Omental fat pad (tissue), 4 donors: ENCODE results near the gene CBFA2T2. TPM values are rescaled to one million over a fixed set of nuclear protein-coding genes. Genes with fewer than 3 reads are reported as not detected.

ENCODE experiments used
- ATAC-seq: fragments of 150-250 bp; one replicate; pipeline ENCODE4 v1.9.1; 2016; ENCODE audit warnings: mild to moderate bottlenecking, moderate library complexity; ENCODE audit not compliant: low FRiP score
- DNase-seq: peaks from one replicate; pipeline ENCODE4 v3.0.0-alpha.2; 2019; ENCODE audit warnings: low spot score
- total RNA-seq, 4 donors: library from RNA; depleted of rRNA; stranded (reverse); fragments of >200 nt; gene quantifications; one replicate each; pipeline ENCODE4 v1.1.0, GENCODE V29; 2016
- TF ChIP-seq, protein P1 (sequence below), 3 donors: fragments of 450-650 bp; IDR thresholded peaks; one replicate each; pipeline ENCODE4 v1.5.1; 2016 to 2017; ENCODE audit warnings: antibody characterized with exemption in 3 of 3, mild to moderate bottlenecking in 3 of 3, moderate library complexity in 2 of 3

The CBFA2T2 gene
- total RNA-seq, 4 donors from 2014 or later, result 5.8 to 11.8 (median 10.0) TPM

DNA sequence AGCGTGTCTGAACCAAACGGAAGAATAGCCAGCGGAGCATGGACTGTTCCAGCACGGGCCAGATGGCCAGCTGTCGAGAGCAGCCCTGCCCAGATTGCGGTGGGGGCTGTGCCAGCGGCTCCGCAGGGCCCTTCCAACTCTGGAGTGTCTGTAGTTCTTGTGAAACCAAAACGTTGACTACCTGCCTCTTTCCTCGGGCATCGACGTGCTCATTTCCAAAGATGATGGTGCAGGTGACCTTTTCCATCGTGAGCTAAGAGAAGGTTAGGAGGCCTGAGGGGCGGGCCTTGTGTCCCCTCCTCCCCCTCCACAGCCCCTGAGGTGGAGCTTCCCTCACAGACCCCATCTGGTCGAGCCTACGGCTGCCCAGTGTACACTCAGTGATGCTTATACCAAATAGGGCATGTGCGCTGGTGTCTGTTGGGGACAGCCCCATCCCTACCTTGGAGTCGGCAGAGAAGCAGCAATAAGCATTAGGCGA, 159.3 kb downstream of the CBFA2T2 start:
- no peak for DNase-seq
- TF ChIP-seq, protein P1, sequence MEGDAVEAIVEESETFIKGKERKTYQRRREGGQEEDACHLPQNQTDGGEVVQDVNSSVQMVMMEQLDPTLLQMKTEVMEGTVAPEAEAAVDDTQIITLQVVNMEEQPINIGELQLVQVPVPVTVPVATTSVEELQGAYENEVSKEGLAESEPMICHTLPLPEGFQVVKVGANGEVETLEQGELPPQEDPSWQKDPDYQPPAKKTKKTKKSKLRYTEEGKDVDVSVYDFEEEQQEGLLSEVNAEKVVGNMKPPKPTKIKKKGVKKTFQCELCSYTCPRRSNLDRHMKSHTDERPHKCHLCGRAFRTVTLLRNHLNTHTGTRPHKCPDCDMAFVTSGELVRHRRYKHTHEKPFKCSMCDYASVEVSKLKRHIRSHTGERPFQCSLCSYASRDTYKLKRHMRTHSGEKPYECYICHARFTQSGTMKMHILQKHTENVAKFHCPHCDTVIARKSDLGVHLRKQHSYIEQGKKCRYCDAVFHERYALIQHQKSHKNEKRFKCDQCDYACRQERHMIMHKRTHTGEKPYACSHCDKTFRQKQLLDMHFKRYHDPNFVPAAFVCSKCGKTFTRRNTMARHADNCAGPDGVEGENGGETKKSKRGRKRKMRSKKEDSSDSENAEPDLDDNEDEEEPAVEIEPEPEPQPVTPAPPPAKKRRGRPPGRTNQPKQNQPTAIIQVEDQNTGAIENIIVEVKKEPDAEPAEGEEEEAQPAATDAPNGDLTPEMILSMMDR (IDR thresholded peaks at IDR 0.05), result no peak
- ATAC-seq, result no peak

GRCh38 chr20:33650111-33650752, 160.3 kb downstream of the CBFA2T2 start:
- TF ChIP-seq, protein P1 (IDR thresholded peaks at IDR 0.05), result no peak
- ATAC-seq (no peak), DNase-seq (no peak)

DNA sequence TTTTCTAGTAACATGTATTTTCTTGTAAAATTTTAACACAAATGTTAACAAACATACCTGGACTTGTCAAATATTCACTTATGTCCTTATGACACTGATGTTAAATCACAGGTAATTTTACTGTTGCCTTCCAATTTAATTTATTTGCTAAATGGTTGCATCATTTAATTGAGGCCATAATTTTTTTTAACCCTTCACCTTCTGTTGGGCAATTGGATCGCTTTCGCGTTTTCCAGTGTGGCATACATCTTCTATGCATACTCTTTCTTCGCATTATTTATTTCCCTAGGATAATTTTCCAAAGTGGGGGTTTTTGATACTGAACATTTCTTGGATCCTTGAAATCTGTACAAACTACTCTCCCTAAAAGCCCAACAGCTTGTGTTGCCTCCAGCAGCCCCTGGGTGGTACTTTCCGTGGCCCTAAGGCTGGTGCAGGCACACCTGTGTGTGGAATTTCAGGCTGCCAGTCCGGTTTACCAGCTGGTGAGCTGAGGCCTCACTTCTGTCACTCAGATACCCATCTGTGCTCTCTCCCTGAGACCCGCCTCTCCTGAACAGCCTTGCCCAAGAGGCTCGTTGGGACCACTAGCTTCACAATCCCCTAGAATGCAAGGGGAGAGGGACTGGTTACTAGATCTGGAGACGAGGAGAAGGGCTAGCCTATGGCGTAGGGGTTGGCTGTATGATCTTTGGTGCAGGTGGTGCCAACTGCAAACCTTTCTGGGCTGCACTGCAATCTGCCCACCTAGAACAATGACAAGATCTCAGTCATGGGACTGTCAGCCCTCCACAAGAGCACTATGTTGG, 161.1 kb downstream of the CBFA2T2 start:
- no peak for DNase-seq
- TF ChIP-seq, protein P1 (IDR thresholded peaks at IDR 0.05), result no peak
- ATAC-seq, result no peak

- DNase-seq (no peak), ATAC-seq (no peak)
- TF ChIP-seq, protein P1 (IDR thresholded peaks at IDR 0.05), result no peak
Measured at GRCh38 chr20:33651562-33652048, 161.7 kb downstream of the CBFA2T2 start.

DNA sequence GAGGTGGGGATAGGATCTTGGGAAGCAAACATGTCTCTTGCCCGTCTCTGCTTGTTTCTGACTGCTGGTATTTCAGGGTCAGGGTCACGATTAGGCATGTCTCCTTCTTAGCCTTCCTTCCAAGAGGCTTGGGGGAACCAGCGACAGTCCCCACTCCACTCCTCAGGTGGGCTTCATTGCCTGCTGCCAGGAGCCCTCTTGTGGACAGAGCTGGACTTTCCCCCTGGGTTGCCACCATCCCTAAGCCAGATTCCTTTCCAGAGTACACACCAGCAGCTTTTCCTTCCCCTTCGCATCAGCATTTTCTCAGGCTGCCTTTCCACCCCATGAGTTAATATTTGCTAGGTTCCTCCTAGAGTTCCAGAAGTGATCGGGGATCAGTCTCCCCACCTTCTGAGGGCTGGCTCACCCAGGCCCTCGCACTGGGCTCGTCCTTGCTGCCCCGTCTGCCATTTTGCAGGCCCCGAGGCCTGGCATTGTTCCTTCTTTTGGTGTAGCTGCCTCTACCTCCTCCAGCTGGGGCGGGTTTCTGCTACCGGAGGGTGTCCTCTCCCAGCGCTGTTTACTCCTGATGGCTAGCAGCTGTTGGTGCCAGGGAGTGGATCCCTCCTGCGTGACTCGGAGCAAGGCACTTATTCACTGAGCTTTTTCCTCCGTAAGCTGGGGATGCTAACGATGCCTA, 163.5 kb downstream of the CBFA2T2 start:
- DNase-seq (no peak), ATAC-seq (peak; percentile 54)
- TF ChIP-seq, protein P1 (IDR thresholded peaks at IDR 0.05), result peak in 1 of 3 donors; percentile 59

- ATAC-seq (no peak), DNase-seq (no peak)
- TF ChIP-seq, protein P1 (IDR thresholded peaks at IDR 0.05), result no peak
Measured at GRCh38 chr20:33653900-33654596, 164.2 kb downstream of the CBFA2T2 start.
